Heart left ventricle (tissue), 16 donors: ENCODE measurements around the gene FNDC5. TPM values are rescaled to one million over a fixed set of nuclear protein-coding genes. Genes with fewer than 3 reads are reported as not detected.

Source experiments
- ATAC-seq, 4 donors: fragments of 200-7000 bp; cut with Tn5 transposase; one replicate each; pipeline ENCODE4 v1.9.1; 2020 to 2022; ENCODE audit warnings: moderate library complexity in 4 of 4, mild to moderate bottlenecking in 3 of 4, moderate number of reproducible peaks in 1 of 4
- DNase-seq, 5 donors: peaks; one replicate each; pipeline ENCODE4 v3.0.0-alpha.2; 2020
- H3K27ac ChIP-seq, 12 donors: fragments of 200-600 bp; sonication (generic) in 4 of 12; one replicate each; pipeline versions ENCODE4 v1.5.0 to v1.8.0; 2016 to 2022; ENCODE audit warnings: mild to moderate bottlenecking in 2 of 12
- H3K27me3 ChIP-seq, 9 donors: fragments of 200-600 bp; sonication (generic) in 2 of 9; one replicate each; pipeline versions ENCODE4 v1.5.1 to v1.8.0; 2016 to 2022; ENCODE audit warnings: mild to moderate bottlenecking in 3 of 9
- H3K36me3 ChIP-seq, 9 donors: fragments of 200-600 bp; sonication (generic) in 2 of 9; one replicate each; pipeline versions ENCODE4 v1.5.0 to v1.8.0; 2018 to 2022; ENCODE audit warnings: mild to moderate bottlenecking in 2 of 9
- H3K4me1 ChIP-seq, 12 donors: fragments of 200-600 bp; sonication (generic) in 4 of 12; one replicate each; pipeline versions ENCODE4 v1.5.0 to v1.8.0; 2016 to 2022; ENCODE audit warnings: mild to moderate bottlenecking in 3 of 12
- H3K4me3 ChIP-seq, 12 donors: fragments of 200-600 bp; sonication (generic) in 4 of 12; one replicate each; pipeline versions ENCODE4 v1.5.0 to v1.8.0; 2017 to 2022; ENCODE audit warnings: mild to moderate bottlenecking in 9 of 12, moderate library complexity in 4 of 12
- H3K9me3 ChIP-seq, 12 donors: fragments of 200-600 bp; sonication (generic) in 4 of 12; one replicate each; pipeline versions ENCODE4 v1.5.0 to v1.8.0; 2016 to 2022; ENCODE audit warnings: mild to moderate bottlenecking in 1 of 12
- POLR2A ChIP-seq, 2 donors: fragments of 450-650 bp; IDR thresholded peaks; one replicate each; pipeline ENCODE4 v1.6.1; 2017; ENCODE audit warnings: antibody characterized with exemption in 2 of 2, mild to moderate bottlenecking in 2 of 2, moderate library complexity in 2 of 2
- WGBS, 4 donors: extraction: QIAGEN DNeasy Blood & Tissue Kit in 2 of 4; methylation state at CpG; one replicate each; pipeline versions ENCODE4 v1.1.5 to v1.1.7; 2013 to 2018; 5-methylcytosine and 5-hydroxymethylcytosine counted together
- intact Hi-C, 10 donors: fragments of 100-400 bp; cut with DNase I; formaldehyde crosslinking; loops; one replicate each; pipeline versions ENCODE4 v1.11.1 to v1.14.2; 2022
- polyA plus RNA-seq, 2 donors: library from polyadenylated mRNA; stranded (reverse); fragments of 200-250 nt; gene quantifications; one replicate each; pipeline ENCODE4 v1.2.3, GENCODE V29; 2013
- total RNA-seq, 9 donors: library from RNA; depleted of rRNA in 2 of 9; stranded (reverse); fragments of >200 nt in 2 of 9; fragmentation: NEBNext Ultra II Directional in 3 of 9; extraction: Animal tissue kit (Norgen Biotek cat#: 25700) in 3 of 9; gene quantifications; one replicate each; pipeline versions ENCODE4 v1.1.0 to v1.2.4, GENCODE V29; 2016 to 2023
- TF ChIP-seq, protein P1 (sequence below), 12 donors: fragments of 200-600 bp; sonication (generic) in 4 of 12; IDR thresholded peaks; one replicate each; pipeline versions ENCODE4 v1.5.0 to v1.8.0; 2018 to 2022; ENCODE audit warnings: antibody characterized with exemption in 12 of 12, mild to moderate bottlenecking in 5 of 12
- donor health status: ischemic (EF 13 %, LVEDD 7.1; RV severe dilation, severe dysfunction).
- donor health status: healthy with polysubstance abuse.
- donor health status: DM: no; HTN: yes; CAD: no.
- donor health status: DM: no; HTN: no; CAD: no.
- donor health status: ischemic (EF 25% LVEDD 6.9; RV normal size, moderate dysfunction).
- donor health status: ischemic (EF 25% LVEDD 5.7; RV mildly dilated, moderate dysfunction).
- donor health status: healthy.
- donor health status: DM: yes; HTN: yes; CAD: no.
- donor health status: ischemic (EF 35%, LVEDD 5.7; RV mildly dilated, moderate dysfunction).
- donor health status: nonischemic (EF 11% LVEDD 7.7; RV severe dilation, severe dysfunction).
- donor health status: DM: yes; HTN: yes; CAD: no.
- donor health status: PGD.
- donor health status: ischemic (EF 29% LVEDD 5.4; RV normal size, mild dysfunction).
- donor health status: nonischemic (EF 23%, LVEDD 6.1; RV moderate dilation, normal function).

The FNDC5 gene
- total and polyA plus RNA-seq, 11 donors = 18.2 to 134 (median 59.7) TPM

GRCh38 chr1:32884032-32884372, 13.3 kb upstream of the FNDC5 start:
- intact Hi-C loops = no loop called here
- no peak overlapping the region for H3K4me3 ChIP-seq
- peaks cover 0 to 31% (median 12%) of the 10 kb centered on the region in 12 donors for H3K4me1 ChIP-seq
- H3K9me3 ChIP-seq = no peaks in the 10 kb centered on the region
- WGBS, 4 donors = 74 to 84% (median 78%) methylated on average over 3 to 4 of the region's 4 CpGs
- no peak for ATAC-seq
- H3K27me3 ChIP-seq = peaks cover 6 to 46% (median 26%) of the 10 kb centered on the region in 9 donors
- H3K27ac ChIP-seq = no peak overlapping the region
- H3K36me3 ChIP-seq = no peaks in the 10 kb centered on the region
- no peak for DNase-seq
- TF ChIP-seq, protein P1, sequence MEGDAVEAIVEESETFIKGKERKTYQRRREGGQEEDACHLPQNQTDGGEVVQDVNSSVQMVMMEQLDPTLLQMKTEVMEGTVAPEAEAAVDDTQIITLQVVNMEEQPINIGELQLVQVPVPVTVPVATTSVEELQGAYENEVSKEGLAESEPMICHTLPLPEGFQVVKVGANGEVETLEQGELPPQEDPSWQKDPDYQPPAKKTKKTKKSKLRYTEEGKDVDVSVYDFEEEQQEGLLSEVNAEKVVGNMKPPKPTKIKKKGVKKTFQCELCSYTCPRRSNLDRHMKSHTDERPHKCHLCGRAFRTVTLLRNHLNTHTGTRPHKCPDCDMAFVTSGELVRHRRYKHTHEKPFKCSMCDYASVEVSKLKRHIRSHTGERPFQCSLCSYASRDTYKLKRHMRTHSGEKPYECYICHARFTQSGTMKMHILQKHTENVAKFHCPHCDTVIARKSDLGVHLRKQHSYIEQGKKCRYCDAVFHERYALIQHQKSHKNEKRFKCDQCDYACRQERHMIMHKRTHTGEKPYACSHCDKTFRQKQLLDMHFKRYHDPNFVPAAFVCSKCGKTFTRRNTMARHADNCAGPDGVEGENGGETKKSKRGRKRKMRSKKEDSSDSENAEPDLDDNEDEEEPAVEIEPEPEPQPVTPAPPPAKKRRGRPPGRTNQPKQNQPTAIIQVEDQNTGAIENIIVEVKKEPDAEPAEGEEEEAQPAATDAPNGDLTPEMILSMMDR (IDR thresholded peaks at IDR 0.05) = no peak
- no peak for TF ChIP-seq POLR2A (IDR thresholded peaks at IDR 0.05)

GRCh38 chr1:32883338-32884031, 12.8 kb upstream of the FNDC5 start:
- H3K4me3 ChIP-seq = no peak overlapping the region
- H3K36me3 ChIP-seq = no peaks in the 10 kb centered on the region
- no peak for TF ChIP-seq POLR2A (IDR thresholded peaks at IDR 0.05)
- TF ChIP-seq, protein P1 (IDR thresholded peaks at IDR 0.05) = no peak
- 86 to 93% (median 88%) methylated on average over 7 of the region's 7 CpGs for WGBS, 4 donors
- H3K27me3 ChIP-seq = peaks cover 6 to 41% (median 26%) of the 10 kb centered on the region in 9 donors
- no peaks in the 10 kb centered on the region for H3K9me3 ChIP-seq
- DNase-seq (peak in 1 of 5 donors; percentile 4), ATAC-seq (no peak)
- intact Hi-C loops = no loop called here
- H3K4me1 ChIP-seq = peaks cover 0 to 36% (median 14%) of the 10 kb centered on the region in 12 donors
- no peak overlapping the region for H3K27ac ChIP-seq

DNA sequence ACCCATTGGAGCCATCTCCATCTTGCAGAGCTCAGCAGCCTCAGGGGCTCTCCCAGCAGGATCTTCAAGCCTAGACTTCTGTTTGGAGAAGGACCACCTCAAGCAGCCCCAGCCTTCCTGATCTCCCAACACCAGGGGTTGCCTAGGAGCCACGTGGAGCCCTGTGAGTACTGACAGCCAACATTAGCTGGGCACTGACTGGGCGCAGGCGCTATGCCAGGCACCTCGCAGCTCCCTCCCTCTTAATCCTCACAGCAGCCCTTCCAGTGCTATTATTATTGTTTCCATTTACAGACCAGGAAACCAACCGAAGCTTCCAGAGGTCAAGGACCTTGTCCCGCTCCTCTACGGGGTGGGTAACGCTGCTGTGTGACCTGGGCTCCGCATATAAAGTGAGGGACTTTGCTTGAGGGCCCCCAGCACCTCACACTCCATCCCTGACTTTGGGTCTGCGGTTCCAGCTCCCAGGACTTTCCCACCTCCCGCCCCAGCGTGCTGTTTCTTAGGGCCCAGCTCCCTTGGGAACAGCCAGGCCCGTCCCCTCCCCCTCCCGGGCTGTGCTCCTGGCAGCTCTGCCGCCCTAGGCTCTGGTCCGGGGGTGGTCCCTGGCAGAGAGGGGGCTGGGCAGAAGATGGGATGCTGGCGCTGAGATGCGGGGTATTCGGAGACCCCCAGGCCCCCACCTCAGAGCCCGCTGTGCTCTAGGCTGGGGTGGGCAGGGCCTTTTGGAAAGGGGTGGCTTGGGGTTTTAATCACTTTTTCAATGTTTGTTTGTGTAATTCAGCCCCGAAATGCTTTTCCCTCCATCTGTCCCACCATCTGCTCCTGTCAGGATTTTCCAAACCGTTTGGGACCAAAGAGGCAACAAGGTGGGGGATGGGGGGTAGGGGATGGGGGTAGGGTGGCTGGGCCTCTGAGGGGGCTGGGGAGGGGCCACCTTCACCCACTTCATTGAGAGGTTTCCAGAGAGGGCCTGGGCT, 11.4 kb upstream of the FNDC5 start:
- Histone ChIP-seq H3K4me3 (peak overlapping the region in 1 of 12 donors; percentile 21), H3K4me1 (peaks cover 0 to 48% (median 19%) of the 10 kb centered on the region in 12 donors)

More for the DNA sequence above, 11.4 kb upstream of the FNDC5 start:
- peak in 4 of 5 donors; percentile 68 to 81 (median 75) for DNase-seq
- Histone ChIP-seq H3K27me3 (peaks cover 6 to 28% (median 17%) of the 10 kb centered on the region in 9 donors), H3K36me3 (no peaks in the 10 kb centered on the region), H3K9me3 (no peaks in the 10 kb centered on the region), H3K27ac (peak overlapping the region in 9 of 12 donors; percentile 18 to 79 (median 59))
- TF ChIP-seq, protein P1 (IDR thresholded peaks at IDR 0.05) = no peak
- no peak for TF ChIP-seq POLR2A (IDR thresholded peaks at IDR 0.05)
- WGBS, 4 donors = 18 to 26% (median 19%) methylated on average over 15 to 22 of the region's 22 CpGs
- intact Hi-C loops = no loop called here
- peak; percentile 79 to 90 (median 84) for ATAC-seq
